NCI-H146 (cell line): ENCODE measurements around the gene GABBR2.
"Not testable (repeated sequence)": the region's sequence is repeated elsewhere in the genome, so short reads cannot be mapped to it uniquely, and the experiment has no call there.

Experiments used
- DNase-seq: peaks from one replicate; lab custom pipeline; 2025; lab: John Stamatoyannopoulos, UW

GABBR2 gene

GRCh38 chr9:98684816-98685215 is 23.9 kb downstream of the GABBR2 start:
- DNase-seq, result not testable (repeated sequence)

GRCh38 chr9:98678244-98678842 is 30.4 kb downstream of the GABBR2 start:
- no peak for DNase-seq

DNA sequence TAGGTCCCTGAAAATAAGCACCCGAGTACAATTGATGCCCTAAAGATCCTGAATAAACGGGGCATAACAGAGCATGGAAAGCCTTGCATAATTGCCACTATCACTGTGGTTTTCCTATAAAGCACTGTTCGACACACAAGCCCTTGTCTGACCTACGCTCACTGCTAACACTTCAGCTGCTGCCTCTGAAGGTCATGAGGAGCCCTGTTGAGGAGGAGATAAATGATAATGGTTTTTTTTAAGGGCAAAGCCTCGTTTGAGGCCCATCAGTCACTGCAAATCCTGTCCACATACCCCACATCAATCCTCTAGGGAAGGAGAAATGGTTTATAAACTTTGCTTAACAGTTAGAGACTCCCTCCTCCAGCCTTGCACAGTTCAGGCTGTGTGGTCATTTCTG is 35.1 kb downstream of the GABBR2 start:
- DNase-seq, result no peak

GRCh38 chr9:98667005-98667640 is 41.6 kb downstream of the GABBR2 start:
- no peak for DNase-seq

DNA sequence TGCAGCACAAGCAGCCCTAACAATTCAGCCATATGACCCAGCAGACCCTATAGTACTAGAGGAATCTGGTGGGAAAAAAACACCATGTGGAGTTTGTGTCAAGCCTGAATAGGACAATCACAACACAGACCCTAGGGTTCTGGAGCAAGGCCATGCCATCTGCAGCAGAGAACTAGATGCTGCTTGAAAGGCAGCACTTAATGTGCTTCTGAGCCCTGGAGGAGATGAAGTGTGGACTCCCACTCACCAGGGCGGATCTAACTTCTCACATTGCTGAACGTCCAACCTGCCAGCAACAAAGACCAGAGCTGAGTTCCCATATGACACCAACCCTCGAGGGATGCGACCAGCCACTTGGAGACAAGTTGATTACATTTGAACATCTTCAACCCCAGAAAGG is 43.2 kb downstream of the GABBR2 start:
- no peak for DNase-seq

- no peak for DNase-seq
Observed at GRCh38 chr9:98660541-98660940, 48.2 kb downstream of the GABBR2 start.

DNA sequence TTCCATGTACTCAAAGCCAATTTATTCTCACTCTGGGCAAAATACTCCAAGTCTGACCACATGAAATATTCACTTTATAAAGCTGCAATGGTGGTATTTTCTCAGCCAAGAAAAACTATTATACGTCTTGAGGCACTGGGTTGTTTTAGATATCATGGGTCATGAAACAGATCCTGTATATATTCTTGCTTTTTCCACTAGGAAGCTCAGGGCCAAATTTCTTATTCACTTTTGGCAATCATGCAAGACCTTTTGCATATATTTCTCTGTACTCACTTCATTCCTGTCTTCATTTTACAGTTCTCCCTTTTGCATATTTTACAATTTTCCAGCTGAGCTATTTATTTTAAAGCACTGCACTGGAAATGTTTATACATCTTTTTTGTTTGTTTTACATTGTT is 49.8 kb downstream of the GABBR2 start:
- DNase-seq, result no peak

DNA sequence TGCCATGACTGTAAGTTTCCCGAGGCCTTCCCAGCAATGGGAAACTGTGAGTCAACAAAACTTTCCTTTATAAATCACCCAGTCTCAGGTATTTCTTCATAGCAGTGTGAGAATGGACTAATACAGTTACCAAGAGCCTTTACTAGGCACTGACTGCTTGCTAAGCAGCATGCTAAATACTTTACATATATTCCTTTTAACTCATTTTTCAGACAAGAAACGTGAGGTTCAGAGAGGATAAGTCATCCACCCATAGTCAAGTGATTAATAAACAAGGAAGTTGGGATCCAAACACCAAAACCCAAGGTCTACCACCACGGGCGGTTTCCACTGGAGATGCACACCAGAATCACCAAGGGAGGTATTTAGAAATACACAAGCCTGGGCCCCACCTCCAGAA is 50.8 kb downstream of the GABBR2 start:
- DNase-seq, result no peak

- DNase-seq, result no peak
Observed at GRCh38 chr9:98656511-98656910, 52.2 kb downstream of the GABBR2 start.

DNA sequence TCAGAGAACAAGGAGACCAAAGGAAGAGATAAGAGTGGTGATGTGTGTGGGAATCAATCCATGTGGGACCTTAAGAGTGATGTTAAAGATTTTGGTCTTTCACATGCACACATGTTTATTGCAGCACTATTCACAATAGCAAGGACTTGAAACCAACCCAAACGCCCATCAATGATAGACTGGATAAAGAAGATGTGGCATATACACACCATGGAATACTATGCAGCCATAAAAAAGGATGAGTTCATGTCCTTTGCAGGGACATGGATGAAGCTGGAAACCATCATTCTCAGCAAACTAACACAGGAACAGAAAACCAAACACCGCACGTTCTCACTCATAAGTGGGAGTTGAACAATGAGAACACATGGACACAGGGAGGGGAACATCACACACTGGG is 53.3 kb downstream of the GABBR2 start:
- not testable (repeated sequence) for DNase-seq

- DNase-seq, result peak; percentile 81
Observed at GRCh38 chr9:98654247-98654646, 54.5 kb downstream of the GABBR2 start.

GRCh38 chr9:98652741-98653140 is 56.0 kb downstream of the GABBR2 start:
- no peak for DNase-seq

- no peak for DNase-seq
Observed at GRCh38 chr9:98652302-98652701, 56.4 kb downstream of the GABBR2 start.

DNA sequence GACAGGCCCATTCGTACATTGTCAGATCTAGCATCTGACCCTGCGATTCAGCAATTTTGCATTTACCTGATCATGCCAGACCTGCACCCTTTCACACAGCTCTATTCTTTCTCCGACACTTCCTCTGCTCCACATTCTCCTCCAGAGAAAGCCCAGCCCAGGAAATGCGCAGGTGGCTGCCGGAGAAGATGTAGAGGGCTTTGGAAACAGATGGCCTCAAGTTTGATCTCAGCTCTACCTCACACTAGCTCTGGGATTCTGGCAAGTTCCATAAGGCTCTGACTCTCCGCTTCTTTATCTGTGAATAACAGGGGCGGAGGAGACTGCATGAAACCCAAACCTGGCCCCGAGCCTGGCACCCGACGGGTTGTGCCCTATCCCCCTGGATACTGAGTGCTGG is 61.5 kb downstream of the GABBR2 start:
- DNase-seq, result no peak

DNA sequence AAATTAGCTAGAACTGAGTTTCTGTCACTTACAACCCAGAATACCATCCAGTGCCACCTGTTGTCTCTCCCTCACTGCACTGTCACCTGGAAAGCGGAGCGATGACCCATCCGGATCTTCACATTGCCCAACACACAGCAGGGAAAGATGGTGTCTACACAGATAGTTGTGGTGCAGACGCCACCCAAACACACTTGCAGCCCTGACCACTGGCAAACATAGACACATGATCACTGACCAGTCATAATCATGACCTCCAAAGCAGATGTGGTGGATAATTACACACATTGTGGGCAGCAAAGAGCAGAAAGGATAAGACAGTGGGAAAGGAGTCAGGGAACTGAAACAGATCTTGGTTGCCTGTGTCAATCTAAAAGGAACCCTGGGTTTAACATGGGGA is 64.7 kb downstream of the GABBR2 start:
- no peak for DNase-seq

DNA sequence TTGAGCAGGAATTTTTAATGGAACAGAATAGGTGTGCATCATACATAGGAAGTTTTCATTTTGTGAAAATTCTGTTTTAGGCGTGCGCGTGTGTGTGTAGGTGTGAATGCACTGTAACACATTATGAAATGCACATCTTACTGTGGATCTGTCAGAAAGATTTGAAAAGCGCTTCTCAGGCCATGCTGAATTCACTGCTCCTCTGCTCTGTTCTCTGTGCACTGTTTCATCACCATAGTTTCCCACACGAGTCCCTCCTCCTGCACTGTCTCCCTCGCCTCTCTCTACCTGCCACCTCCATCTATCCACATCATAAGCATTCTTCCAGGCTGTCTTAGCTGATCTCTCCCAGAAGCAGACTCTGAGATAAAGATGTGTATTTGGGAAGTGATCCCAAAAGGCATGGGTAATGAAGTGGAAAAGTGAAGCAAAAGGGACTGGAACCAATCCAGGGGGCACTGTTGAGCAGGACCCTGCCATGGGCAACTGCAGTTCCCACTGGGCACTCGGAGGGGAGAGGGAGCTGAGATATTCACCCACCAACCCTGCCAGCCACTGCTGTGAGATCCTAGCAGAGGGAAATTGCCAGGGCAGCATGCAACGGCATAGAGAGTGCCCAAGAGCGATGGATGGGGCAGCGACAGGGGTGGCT is 65.9 kb downstream of the GABBR2 start:
- DNase-seq, result no peak

DNA sequence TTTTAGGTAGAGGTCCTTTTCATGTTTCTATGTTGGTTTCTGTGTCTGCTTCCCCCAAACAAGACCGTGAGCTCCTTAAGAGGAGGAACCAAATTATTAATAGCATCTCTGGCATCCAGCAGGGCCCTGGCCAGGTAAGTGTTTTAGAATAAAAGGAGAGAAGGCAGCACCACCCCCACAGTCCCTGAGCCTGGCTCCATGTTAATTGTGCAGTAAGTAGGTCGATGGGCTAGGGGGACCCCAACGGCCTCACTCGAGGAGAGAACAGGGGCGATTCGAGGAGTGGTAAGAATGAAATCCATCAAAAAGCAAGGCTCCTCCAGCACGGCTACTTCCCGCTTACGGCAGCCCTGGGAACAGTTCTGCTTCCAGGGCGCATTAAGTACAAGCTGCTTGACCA is 67.0 kb downstream of the GABBR2 start:
- no peak for DNase-seq

DNA sequence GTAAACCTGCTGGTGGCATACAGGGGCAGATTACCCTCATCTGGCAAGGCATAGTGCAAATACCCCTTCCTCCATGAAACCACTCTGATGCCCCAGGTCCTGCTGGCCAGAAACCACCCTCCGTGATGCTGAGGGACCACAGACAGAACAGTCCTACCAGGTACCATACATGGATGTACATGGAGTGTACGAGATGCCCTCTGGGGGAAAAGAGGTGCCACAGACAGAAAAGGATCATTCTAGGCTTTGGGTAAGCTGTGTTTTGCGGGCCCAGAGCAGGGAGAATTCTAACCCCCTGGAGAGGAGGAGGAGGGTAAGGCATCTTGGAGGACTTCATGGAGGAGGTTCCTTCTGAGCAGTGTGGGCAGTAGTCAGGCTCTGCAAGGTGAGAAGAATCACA is 68.3 kb downstream of the GABBR2 start:
- DNase-seq, result no peak

- no peak for DNase-seq
Observed at GRCh38 chr9:98639133-98639532, 69.6 kb downstream of the GABBR2 start.

DNA sequence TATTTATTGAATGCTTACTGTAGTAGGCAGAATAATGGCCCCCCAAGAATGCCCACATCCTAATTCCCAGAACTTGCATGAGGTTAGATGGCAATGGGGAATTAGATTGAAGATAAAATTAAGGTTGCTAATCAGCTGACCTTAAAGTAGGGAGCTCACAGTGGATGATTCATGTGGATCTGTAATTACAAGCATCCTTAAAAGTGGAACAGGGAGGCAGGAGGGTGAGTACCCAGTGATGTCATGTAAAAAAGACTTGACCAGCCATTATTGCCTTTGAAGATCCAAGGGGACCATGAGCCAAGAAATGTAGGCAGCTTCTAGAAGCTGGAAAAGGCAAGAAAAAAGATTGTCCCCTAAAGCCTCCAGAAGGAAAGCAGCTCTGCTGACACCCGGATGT is 71.4 kb downstream of the GABBR2 start:
- DNase-seq, result no peak

- DNase-seq, result no peak
Observed at GRCh38 chr9:98635374-98635773, 73.4 kb downstream of the GABBR2 start.

DNA sequence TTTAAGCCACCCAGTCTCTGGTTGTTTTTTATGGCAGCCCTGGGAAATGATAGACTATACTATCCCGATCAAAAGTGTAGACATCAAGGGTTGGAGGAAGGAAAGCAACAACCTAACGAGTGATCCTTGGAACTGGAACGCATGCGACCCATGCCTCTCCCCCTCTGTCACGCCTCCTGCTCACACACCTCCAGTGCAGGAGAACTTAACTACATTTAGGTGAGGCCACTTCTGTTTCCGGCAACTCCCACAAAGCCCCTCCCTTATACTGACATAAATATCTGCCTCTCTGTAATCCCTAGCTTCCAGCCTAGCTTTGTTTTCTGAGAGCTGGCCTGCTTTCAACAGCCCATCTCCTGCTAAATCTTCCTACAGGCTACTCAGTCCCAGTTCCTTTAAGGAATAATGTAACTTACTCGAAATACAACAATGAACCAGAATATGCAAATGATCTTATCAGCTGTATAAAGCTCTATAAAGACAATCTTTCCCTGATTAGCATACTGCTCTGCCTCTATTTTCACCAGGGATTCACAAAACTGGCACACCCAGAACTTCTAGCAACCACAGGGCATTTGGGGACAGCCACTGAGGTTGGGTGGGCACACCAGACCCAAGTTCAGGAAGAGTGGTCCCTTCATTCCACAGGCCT is 73.9 kb downstream of the GABBR2 start:
- no peak for DNase-seq

- no peak for DNase-seq
Observed at GRCh38 chr9:98632839-98633238, 75.9 kb downstream of the GABBR2 start.
